ENCODE data around the gene SIT1.

SIT1 gene, protein sequence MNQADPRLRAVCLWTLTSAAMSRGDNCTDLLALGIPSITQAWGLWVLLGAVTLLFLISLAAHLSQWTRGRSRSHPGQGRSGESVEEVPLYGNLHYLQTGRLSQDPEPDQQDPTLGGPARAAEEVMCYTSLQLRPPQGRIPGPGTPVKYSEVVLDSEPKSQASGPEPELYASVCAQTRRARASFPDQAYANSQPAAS

DNA sequence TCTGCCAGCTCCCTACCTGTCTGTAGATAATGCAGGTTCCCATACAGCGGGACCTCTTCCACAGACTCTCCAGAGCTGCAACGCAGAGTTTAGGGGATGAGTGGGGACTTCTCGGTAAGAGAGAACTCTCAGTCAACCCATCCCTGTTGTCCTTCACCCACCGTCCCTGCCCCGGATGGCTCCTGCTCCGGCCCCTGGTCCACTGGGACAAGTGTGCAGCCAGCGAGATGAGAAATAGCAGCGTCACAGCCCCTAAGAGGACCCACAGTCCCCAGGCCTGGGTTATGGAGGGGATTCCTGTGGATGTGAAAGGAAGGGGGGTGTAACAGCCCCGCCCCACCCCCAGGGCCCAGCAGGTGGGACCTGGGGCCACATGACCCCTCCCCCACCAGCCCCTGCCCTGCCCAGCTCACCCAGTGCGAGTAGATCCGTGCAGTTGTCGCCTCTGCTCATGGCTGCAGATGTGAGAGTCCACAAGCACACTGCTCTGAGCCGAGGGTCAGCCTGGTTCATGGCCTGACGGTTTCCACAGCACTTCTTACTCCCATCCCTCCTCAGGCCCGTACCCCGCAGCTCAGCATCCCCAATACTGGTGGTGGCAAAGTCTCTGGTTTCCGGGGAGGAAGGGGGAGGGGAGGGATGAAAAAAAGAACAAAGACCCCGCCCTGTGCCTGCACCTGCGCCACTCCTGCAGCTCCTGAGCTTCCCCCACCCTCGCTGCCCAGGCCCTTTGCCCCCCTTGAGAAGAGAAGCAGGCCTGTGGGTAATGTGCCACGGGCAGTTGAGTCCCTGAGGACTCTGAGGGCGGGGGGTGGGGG lies at the start of gene SIT1:
Gene SIT1 (minus strand): TSS at position 591 of the 818 bp plus-strand sequence. CDS start 78 bp downstream, at position 513.
- DNase-seq (ENCODE audit: low read depth in 3 of 3), result peak in 1 of 3 donors; percentile 48

DNA sequence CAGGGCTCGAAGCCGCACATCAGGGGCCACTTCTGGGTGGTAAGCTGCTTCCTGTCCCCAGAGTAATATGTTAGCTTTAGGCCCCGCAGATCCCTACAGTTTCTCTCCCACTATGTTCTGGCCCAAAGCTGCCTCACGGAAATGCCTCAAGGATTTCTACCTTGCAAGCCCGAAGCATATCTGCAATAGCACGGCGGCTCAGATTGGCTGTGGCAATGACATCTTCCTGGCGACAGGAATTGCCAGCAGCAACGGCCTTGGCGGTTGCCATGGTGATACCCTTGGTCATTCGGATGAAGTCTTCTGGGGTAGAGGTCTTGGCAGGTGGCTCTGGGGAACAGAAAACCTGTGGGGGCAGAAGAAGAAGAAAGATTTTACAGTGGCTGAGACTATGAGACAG lies 49.3 kb upstream of the SIT1 start:
- DNase-seq (ENCODE audit: low read depth in 3 of 3), result no peak

DNA sequence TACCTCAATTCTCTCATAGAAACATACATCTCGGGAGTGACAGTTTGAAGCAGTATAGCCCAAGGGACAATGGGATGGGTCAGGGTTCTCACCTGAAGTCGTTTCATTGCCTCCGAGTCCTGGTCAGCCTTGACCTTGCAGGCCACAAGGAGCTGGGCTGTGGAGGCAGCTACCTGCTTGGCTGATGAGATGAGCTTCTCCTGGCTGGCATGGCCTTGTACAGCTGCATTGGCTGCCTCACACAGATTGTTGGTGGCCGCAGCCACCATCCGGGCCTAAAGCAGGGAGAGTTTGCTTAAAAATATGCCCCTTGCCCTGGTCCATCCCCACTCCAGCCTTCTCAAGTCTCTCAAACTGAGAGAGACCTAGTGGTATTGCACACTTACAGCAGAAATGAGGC lies 47.5 kb upstream of the SIT1 start:
- DNase-seq (ENCODE audit: low read depth in 3 of 3), result no peak

DNA sequence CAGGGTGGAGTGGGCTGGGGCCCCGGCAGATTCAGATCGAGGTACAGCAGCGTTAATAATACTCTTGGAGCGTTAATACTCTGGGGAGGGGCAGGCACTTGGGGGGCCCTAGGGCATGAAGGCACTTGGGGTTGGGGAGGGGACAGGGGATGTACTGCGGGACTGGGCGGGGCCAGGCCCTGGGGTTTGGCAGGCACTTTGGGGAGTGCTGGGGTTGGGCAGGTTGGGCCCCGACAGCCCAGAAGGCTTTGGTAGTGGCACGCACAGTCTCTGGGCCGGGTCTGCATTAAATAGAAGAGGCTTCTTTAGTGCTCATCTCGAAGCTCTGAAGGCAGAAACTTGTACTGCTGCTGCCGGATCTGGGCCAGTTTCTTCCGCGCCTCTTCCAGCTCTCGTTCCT lies 46.8 kb upstream of the SIT1 start:
- DNase-seq (ENCODE audit: low read depth in 3 of 3), result no peak

DNA sequence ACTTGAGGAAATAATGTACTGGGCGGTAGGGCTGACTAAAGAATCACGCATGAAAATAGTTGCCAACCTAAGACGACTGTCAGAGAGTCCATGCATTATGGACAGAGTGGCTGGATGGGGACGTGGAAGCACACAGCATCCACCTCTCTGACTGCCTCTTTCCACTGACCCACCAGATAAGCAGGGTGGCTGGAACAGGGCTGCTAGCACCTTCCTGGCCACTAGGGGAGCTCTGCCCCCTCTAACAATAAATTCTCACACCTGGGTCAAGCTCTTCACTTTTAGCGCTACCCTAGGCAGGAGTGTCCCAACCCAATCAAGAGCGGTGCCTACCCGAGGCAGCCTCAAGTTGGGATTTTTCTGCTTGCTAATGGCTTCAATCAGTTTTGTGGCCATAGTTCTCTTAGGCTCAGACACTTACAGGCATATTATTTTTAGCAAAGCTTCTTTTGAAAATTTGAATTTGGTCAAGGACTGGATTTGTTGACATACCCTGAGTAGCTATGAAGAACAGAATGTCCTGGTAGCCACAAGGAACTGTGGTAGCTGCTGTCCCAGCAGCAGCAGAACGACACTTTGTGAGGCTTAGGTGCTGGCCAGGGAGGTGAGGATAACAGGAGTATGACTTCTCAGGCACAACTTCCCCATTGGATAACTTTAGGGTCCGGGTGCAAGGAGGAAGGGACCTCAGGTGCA lies 45.9 kb upstream of the SIT1 start:
- peak; percentile 23 to 40 (median 26) for DNase-seq (ENCODE audit: low read depth in 3 of 3)

DNA sequence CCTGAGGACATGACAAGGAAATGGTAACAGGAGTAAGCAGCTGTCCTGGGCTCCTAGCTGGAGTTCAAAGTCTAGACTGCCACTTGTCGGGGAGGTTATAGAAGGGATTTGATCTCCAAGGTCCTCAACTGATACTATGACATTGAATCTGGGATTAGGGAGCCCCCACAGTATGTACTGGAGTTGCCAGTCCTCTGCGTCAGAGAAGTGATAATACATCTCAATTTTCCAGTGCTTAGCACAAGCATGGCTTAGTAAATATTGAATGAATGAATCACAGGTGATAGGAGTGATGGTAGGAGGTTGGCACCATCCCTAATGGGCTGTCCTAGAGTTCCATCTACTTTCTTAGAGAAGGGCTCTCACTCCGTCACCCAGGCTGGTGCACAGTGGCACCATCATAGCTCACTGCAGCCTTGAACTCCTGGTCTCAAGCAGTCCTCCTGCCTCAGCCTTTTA lies 45.2 kb upstream of the SIT1 start:
- no peak for DNase-seq (ENCODE audit: low read depth in 3 of 3)

DNA sequence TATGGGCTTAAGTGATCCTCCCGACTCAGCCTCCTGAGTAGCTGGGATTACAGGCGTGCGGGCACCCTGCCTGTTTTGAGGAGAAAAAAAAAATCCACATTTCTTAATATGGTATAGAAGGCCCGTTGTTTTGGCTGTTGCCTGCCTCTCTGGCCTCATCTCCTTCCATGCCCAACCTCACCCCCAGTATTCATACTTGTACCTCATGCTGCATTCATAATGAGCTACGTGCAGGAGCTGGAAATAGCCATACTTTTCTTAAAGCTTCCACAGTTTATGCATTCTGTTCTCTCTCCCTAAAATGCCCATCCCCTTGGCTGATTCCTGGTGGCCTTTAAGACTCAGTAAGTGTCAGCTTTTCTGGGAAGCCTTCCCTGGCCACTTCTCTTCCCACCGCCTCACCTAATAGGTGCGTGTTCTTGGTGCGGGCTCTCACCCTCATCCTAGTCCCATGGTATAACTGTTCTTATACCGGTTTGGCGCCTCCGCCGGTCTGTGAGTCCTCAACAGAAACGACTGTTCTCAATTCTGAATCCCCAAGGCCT lies 41.1 kb upstream of the SIT1 start:
- DNase-seq (ENCODE audit: low read depth in 3 of 3), result no peak

DNA sequence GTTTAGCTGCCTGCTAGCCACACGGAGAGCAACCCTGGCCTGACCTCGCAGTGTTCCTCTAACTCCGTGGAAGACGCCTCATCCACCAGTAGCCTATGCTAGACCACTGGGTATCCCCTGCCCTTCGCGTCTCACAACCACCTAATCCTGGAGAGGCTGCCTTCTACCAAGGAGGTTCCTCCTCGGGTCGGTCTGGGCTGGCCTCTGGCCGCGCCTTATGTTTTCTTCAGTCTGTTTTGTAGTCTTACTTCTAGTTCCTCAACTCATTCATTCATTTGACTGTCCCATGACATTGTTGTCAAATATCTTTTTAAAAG lies 40.6 kb upstream of the SIT1 start:
- DNase-seq (ENCODE audit: low read depth in 3 of 3), result no peak

DNA sequence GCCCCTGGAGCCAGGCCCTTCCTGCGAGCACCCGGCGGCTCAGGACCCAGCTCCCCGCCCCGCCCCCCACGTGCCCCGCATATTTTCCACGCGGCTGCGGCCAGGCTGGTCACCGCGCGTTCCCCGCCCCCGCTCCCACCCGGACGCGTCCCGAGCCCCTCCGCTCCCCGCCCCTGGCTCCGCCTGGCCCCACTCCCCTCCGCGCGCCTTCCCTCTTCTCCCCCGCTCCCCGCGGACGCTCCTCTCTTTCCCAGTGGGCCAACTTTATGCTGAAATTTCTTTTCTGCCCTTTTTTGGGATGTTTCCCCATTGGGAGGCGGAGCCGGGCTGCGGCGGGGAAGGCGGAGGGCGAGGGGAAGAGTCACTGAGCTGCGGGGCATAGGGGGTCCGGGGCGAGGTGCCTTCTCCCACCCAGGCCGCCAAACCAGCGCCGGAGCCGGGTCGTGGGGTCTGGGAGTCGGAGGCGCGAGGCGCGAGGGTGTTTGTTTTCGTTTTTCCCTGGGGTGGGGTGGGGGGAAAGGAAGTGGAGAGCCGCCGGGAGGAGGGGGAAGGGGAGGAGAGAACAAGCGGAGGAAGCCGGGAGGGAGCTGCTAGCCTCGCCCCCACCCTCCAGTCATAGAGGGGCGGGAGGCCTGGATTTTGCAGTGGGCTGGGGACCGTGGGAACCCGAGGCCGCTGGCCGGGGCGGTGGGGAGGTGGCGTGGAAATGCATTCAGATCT lies 40.0 kb upstream of the SIT1 start:
- DNase-seq (ENCODE audit: low read depth in 3 of 3), result peak in 2 of 3 donors; percentile 9 to 31

DNA sequence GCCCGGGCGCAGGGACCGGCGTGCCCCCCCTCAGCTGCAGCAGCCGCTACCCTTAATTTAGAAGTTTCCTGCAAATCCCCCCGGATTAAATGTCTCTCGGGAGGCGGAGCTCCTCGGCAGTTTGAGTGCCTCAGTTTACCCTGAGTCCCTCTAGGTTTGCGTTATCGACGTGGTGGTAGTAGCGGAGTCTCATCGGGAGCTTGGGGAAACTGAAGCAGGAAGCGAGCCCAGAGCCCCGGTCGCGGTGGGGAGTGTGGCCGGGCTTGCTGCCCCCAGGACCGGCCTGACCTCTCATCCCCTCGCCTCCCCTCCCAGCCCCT lies 39.5 kb upstream of the SIT1 start:
- no peak for DNase-seq (ENCODE audit: low read depth in 3 of 3)

DNA sequence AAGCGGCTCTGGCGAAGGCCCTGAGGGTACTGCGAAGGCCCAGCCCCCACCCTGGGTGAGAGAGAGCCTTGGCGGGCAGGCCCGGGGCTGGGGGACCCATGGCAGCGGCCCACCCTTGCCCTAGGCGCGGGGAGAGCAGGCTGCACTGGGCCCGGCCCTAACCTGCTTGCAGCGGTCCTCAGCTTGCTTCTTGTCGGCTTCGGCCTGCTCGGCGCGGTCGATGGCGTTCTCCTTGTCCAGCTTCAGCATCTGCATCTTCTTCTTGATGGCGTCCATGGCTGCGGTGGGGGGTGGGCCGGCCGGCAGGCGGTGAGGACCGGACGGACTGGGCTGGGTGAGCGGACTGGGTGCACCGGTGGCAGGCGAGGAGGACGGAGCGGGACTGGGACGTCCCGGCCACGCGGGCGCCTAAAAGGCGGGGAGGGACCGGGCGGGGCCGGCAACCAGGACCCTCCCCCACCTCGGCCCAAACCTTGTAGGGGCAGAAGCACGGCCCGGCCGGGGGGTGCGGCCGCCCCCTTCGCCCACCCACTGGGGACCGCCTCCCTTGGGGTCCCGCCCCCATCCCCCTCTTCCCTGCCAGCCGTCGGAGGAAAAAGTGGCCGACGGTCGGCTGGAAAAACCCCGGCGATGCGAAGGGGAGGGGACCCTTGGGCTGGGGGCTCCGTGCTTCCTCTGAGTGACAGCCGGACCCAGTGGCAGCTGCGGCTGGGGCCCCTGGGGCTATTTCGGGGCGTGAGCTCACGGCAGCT lies 39.0 kb upstream of the SIT1 start, which contains the start of gene TPM2:
Gene TPM2 (minus strand): TSS at position 384 of the 752 bp plus-strand sequence. CDS start 108 bp downstream, at position 276.
- DNase-seq (ENCODE audit: low read depth in 3 of 3), result no peak

DNA sequence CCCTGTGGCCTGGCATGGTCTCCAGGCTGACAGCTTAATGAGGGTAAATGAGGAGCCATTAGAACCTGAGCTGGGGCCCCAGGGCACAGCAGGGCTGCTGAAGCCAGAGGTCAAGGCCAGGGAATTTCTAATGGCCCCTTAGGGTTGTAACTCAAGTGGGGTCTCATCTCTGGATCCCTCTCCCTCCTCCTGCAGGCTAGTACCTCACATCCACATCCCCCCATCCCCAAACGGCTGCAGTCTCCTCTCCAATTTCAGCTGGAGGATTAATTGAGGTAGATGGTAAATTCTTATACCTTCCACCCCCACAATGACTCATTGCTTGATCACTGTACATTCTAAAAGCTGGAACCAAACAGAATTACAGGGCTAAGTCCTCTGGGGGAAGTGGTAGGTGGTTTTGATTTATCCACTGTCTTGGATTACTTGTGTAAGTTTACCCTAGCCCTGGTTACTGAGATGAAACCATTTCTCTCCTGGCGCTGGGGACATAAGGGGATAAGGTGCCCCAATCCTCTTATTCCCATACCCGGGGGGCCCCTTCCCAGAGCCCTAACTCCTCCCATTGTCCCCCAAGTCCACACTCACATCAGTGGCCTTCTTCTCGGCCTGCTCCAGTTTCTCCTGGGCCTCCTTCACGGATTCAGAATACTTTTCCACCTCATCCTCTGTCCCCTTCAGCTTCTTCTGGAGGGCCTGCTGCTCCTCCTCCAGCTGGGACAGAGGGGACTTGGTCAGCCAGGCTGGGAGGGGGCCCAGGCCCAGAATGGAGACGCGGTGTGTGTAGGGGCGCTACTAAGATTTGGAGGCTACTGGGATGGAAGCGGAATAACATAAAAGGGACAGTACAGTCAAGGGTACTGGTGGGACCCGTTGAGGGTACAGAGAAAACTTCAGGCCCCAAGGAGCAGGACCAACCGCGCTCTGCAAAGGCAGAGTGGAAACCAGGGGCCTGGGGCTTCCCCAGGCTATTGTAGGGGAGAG lies 38.1 kb upstream of the SIT1 start:
- no peak for DNase-seq (ENCODE audit: low read depth in 3 of 3)

DNA sequence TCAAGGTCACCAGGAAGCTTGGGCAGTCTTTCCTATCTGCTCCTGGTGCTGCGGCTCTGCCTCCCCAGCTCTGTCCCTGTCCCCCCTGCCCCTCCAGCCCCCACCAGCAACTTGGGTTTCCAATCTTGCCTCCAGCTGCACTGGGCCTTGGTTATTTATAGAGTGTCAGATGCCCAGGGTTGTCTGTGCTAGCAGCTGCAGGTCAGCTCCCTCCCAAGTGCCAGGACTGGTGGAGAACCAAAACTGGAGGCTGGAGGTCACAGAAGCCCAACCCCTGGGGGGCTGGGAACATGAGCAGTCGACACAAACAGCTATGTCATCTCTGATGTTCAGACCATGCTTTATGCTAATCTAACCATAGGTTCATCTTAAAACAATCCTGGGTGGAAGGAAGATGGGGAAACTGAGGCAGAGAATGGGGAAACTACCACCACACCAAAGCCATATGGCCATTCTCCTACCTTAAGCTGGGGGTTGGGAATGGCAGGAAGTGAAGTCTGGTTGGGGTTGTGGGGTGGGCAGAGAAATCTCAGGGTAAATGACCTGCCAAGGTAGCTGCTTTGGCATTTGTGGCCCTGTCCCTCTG lies 37.3 kb upstream of the SIT1 start:
- no peak for DNase-seq (ENCODE audit: low read depth in 3 of 3)

DNA sequence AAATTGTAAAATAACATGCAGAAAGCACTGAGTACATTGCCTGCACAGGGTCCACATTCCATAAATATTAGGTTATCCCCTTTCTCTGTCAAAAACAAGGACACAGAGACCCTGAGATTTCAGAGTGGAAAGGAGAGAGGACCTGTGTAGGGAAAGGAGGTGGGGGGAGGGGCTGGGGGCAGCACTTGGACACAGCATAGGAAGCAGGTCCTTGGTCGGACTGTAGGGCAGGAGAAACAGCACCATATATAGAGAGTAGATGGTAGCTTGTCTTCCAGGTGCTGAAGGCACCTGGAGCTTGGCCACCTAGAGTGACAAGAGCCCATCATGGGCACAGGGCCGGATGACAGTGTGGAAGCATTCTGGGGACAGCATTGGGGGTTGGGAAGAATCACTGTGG lies 36.6 kb upstream of the SIT1 start:
- DNase-seq (ENCODE audit: low read depth in 3 of 3), result no peak

DNA sequence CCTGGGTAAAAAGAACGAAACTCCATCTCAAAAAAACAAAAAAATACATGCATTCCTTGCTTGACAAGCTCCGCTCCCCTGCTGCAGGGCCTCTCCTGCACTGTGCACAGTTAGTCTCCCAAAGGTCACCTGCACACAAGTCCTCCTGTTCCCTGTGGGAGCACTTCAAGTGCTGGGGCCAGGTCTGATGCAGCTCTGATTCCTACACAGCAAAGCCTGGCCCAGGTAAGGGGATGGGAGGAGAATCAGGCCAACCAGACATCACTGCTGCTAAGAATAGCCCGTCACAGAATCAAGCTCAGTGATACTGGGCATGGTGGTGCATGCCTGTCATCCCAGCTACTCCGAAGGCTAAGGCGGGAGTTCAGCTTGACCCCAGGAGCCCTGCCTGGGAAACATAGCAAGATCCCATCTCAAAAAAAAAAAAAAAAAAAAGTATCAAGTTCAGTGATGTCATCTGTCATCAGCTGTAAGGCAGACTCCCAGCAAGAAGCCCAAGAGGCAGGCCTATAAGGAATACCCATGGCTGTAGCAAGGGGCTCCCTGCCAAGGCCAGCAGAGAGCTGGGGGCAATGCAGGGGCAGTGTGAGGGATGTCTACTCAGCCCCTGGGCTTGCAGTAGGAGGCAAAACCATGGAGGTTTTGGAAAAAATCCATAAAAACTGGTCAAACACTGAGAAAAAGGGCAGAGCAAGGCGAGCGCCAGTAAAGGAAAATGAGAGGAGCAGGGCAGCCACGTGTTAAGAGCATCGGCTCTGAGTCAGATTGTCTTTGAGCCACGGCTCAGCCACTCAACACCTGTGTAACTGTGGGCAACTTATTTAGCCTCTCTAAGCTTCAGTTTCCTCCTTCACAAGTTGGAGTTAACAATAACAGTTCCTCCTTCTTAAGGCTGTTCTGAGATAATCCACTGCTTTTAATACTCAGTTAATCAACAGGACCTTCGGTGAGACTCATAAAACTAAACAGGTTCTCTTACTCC lies 35.8 kb upstream of the SIT1 start:
- DNase-seq (ENCODE audit: low read depth in 3 of 3), result no peak

DNA sequence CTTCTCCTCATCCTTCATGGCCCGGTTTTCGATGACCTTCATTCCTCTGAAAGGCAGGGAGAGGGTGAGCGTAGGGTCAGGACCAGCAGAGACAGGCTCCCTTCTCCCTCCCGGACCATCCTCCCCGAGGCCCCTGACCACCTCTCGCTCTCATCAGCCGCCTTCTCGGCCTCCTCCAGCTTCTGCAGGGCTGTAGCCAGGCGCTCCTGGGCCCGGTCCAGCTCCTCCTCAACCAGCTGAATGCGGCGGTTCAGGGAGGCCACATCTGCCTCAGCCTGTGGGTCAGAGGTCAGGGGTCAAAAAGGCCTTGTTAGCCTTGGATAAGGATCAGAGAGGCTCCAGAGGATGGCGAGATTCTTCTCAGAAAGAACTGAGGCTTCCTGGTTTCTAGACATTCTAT lies 34.8 kb upstream of the SIT1 start:
- DNase-seq (ENCODE audit: low read depth in 3 of 3), result no peak

DNA sequence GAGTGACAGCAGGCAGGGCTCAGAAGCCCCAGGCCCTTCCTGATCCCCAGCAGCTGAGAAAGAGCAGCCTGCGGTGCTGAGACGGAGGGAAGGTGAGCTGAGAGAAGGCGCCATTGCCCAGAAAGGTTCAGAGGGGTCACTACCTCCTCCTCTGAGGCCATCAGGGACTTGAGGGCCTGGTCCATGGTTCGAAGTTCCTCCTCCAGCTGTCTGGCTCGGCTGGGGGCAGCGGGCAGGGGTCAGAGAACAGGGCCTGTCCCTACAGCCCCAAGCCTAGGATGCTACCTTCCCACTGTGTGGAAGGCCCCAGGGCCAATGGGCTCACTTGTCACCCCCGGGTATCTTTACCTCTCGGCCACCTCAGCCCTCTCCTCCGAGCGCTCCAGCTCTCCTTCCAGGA lies 34.2 kb upstream of the SIT1 start:
- DNase-seq (ENCODE audit: low read depth in 3 of 3), result no peak

DNA sequence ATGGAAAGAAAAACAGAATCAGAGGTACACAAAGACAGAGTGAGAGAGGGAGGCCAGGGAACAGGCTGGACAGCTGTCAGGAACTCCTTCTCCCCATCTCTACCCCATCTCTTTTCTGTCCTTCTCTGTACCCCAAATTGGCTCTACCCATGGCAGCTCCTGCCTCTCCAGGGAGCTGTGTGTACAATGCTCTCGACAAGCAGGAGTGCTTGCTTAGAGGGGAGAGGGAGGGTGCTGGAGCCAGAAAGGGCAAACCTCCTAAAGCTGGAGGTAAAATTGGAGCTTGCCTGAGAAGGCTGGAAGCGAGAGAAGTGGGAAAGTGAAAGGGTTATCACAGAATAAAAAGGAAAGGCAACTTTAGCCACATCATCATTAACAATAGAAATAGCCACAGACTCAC lies 32.6 kb upstream of the SIT1 start:
- DNase-seq (ENCODE audit: low read depth in 3 of 3), result no peak
